Mammary epithelial cell (primary cell): ENCODE results near the gene SIL1.

ENCODE experiments used
- EZH2 ChIP-seq: IDR thresholded peaks from 2 replicates; pipeline ENCODE4 v1.6.1; 2012; ENCODE audit warnings: low read length, inconsistent platforms, borderline replicate concordance
- TF ChIP-seq, protein P1 (sequence below), 2 donors: IDR thresholded peaks in 1 of 2; conservative IDR thresholded peaks in 1 of 2; 2 replicates each; pipeline ENCODE4 v1.5.1; 2011 to 2012; ENCODE audit warnings: inconsistent platforms in 2 of 2, low read length in 2 of 2, mild to moderate bottlenecking in 2 of 2, control low read depth in 1 of 2, low read depth in 1 of 2; ENCODE audit not compliant: insufficient read depth in 1 of 2; ENCODE audit errors: extremely low read depth in 1 of 2

DNA sequence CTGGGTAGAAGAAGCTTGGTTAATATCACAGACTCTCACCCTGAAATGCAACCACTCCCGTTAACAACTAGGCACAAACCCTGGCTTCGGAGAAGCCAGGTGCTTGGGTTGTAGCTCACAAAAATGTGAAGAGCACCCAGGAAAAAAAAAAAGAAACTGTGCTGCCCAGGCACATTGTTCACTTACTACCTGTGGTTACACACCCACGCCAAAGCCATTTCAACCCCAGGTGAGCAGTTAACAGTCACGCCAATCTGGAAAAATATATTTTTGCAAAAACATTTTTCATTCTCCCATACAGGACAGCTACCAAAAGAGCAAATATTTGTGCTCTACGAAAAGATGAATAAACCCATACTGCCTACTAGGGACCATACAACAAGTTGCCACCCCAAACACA, 49.2 kb downstream of the SIL1 start:
- TF ChIP-seq, protein P1, sequence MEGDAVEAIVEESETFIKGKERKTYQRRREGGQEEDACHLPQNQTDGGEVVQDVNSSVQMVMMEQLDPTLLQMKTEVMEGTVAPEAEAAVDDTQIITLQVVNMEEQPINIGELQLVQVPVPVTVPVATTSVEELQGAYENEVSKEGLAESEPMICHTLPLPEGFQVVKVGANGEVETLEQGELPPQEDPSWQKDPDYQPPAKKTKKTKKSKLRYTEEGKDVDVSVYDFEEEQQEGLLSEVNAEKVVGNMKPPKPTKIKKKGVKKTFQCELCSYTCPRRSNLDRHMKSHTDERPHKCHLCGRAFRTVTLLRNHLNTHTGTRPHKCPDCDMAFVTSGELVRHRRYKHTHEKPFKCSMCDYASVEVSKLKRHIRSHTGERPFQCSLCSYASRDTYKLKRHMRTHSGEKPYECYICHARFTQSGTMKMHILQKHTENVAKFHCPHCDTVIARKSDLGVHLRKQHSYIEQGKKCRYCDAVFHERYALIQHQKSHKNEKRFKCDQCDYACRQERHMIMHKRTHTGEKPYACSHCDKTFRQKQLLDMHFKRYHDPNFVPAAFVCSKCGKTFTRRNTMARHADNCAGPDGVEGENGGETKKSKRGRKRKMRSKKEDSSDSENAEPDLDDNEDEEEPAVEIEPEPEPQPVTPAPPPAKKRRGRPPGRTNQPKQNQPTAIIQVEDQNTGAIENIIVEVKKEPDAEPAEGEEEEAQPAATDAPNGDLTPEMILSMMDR (conservative IDR thresholded peaks at IDR 0.05 in 1 of 2, IDR thresholded peaks at IDR 0.05 in 1 of 2; ENCODE audit: extremely low read depth in 1 of 2, insufficient read depth in 1 of 2, low read depth in 1 of 2, low read length in 2 of 2) = no peak
- TF ChIP-seq EZH2 = no peak
